Liver (tissue), 9 donors: ENCODE results near the gene GABARAPL1. TPM values are rescaled to one million over a fixed set of nuclear protein-coding genes. Genes with fewer than 3 reads are reported as not detected.

Experiments used
- DNase-seq: peaks from one replicate; pipeline ENCODE4 v3.0.0-alpha.2; 2017; ENCODE audit warnings: low spot score
- H3K27ac ChIP-seq, 2 donors: one replicate each; pipeline ENCODE4 v1.7.0; 2013; ENCODE audit warnings: inconsistent platforms in 2 of 2, low read length in 2 of 2, control low read depth in 1 of 2, low read depth in 1 of 2, mild to moderate bottlenecking in 1 of 2
- H3K27me3 ChIP-seq, 4 donors: one replicate each; pipeline versions ENCODE4 v1.6.1 to v1.7.0; 2013; ENCODE audit warnings: low read length in 3 of 4, inconsistent platforms in 1 of 4, mild to moderate bottlenecking in 1 of 4, moderate library complexity in 1 of 4; ENCODE audit not compliant: control insufficient read depth in 4 of 4, insufficient read depth in 4 of 4
- H3K36me3 ChIP-seq, 4 donors: one replicate each; pipeline versions ENCODE4 v1.6.1 to v1.7.0; 2013; ENCODE audit warnings: low read length in 3 of 4, mild to moderate bottlenecking in 3 of 4, low read depth in 1 of 4, moderate library complexity in 1 of 4; ENCODE audit not compliant: control insufficient read depth in 4 of 4, insufficient read depth in 3 of 4
- H3K4me1 ChIP-seq, 4 donors: one replicate each; pipeline versions ENCODE4 v1.6.1 to v1.7.0; 2013; ENCODE audit warnings: low read length in 3 of 4, mild to moderate bottlenecking in 3 of 4, moderate library complexity in 1 of 4; ENCODE audit not compliant: control insufficient read depth in 4 of 4, insufficient read depth in 4 of 4
- H3K4me3 ChIP-seq, 3 donors: one replicate each; pipeline versions ENCODE4 v1.6.1 to v1.7.0; 2013; ENCODE audit warnings: low read length in 3 of 3, control low read depth in 1 of 3, low read depth in 1 of 3, mild to moderate bottlenecking in 1 of 3
- H3K9ac ChIP-seq, 2 donors: one replicate each; pipeline ENCODE4 v1.7.0; 2013; ENCODE audit warnings: low read length in 2 of 2, mild to moderate bottlenecking in 2 of 2, moderate library complexity in 2 of 2, control low read depth in 1 of 2, low read depth in 1 of 2
- H3K9me3 ChIP-seq, 4 donors: one replicate each; pipeline versions ENCODE4 v1.6.1 to v1.7.0; 2013; ENCODE audit warnings: low read length in 3 of 4; ENCODE audit not compliant: control insufficient read depth in 4 of 4
- EGR1 ChIP-seq, 2 donors: IDR thresholded peaks; 2 replicates each; pipeline ENCODE4 v1.6.1; 2016 to 2018; ENCODE audit warnings: antibody characterized with exemption in 2 of 2, low read depth in 2 of 2
- FOXA1 ChIP-seq: IDR thresholded peaks from 2 replicates; pipeline ENCODE4 v1.6.1; 2016; ENCODE audit warnings: antibody characterized with exemption
- FOXA2 ChIP-seq: IDR thresholded peaks from 2 replicates; pipeline ENCODE4 v1.6.1; 2016; ENCODE audit warnings: antibody characterized with exemption
- GABPA ChIP-seq, 2 donors: IDR thresholded peaks in 1 of 2; conservative IDR thresholded peaks in 1 of 2; 2 replicates each; pipeline ENCODE4 v1.6.1; 2016; ENCODE audit warnings: antibody characterized with exemption in 2 of 2, mild to moderate bottlenecking in 1 of 2, moderate library complexity in 1 of 2
- HNF4A ChIP-seq, 2 donors: conservative IDR thresholded peaks; 2 replicates each; pipeline ENCODE4 v1.6.1; 2016; ENCODE audit warnings: antibody characterized with exemption in 2 of 2, mild to moderate bottlenecking in 2 of 2
- HNF4G ChIP-seq: IDR thresholded peaks from 2 replicates; pipeline ENCODE4 v1.6.1; 2016; ENCODE audit warnings: antibody characterized with exemption
- JUND ChIP-seq, 2 donors: IDR thresholded peaks; 2 replicates each; pipeline ENCODE4 v1.6.1; 2016; ENCODE audit warnings: antibody characterized with exemption in 2 of 2
- NR2F2 ChIP-seq: IDR thresholded peaks from 2 replicates; pipeline ENCODE4 v1.6.1; 2016; ENCODE audit warnings: antibody characterized with exemption
- RAD21 ChIP-seq, 2 donors: IDR thresholded peaks; 2 replicates each; pipeline ENCODE4 v1.6.1; 2016; ENCODE audit warnings: antibody characterized with exemption in 2 of 2, mild to moderate bottlenecking in 2 of 2
- RXRA ChIP-seq, 2 donors: IDR thresholded peaks; 2 replicates each; pipeline ENCODE4 v1.6.1; 2017 to 2018; ENCODE audit warnings: antibody characterized with exemption in 2 of 2, mild to moderate bottlenecking in 1 of 2
- SP1 ChIP-seq: IDR thresholded peaks from 2 replicates; pipeline ENCODE4 v1.6.1; 2018; ENCODE audit warnings: antibody characterized with exemption, mild to moderate bottlenecking
- TAF1 ChIP-seq: conservative IDR thresholded peaks from 2 replicates; pipeline ENCODE4 v1.6.1; 2016; ENCODE audit warnings: antibody characterized with exemption, mild to moderate bottlenecking
- YY1 ChIP-seq: IDR thresholded peaks from 2 replicates; pipeline ENCODE4 v1.6.1; 2016; ENCODE audit warnings: antibody characterized with exemption, mild to moderate bottlenecking
- WGBS: extraction: QIAGEN DNeasy Blood & Tissue Kit; methylation state at CpG from one replicate; pipeline ENCODE4 v1.1.7; 2013; 5-methylcytosine and 5-hydroxymethylcytosine counted together
- polyA plus RNA-seq, 2 donors: library from polyadenylated mRNA; stranded (reverse) in 1 of 2; unstranded in 1 of 2; fragments of 200-250 nt in 1 of 2; fragments of >200 nt in 1 of 2; fragmentation: Nextera tagmentation in 1 of 2; extraction: Ambion mirVana in 1 of 2; gene quantifications; one replicate each; pipeline versions ENCODE4 v1.2.1 to v1.2.3, GENCODE V29; 2013 to 2015
- total RNA-seq, 2 donors: library from RNA; depleted of rRNA; stranded (reverse); fragments of >200 nt; gene quantifications; one replicate each; pipeline ENCODE4 v1.2.3, GENCODE V29; 2014
- TF ChIP-seq, protein P1 (sequence below): IDR thresholded peaks from 2 replicates; pipeline ENCODE4 v1.6.1; 2016; ENCODE audit warnings: antibody characterized with exemption
- TF ChIP-seq, protein P2 (sequence below): IDR thresholded peaks from 2 replicates; pipeline ENCODE4 v1.6.1; 2016; ENCODE audit warnings: antibody characterized with exemption
- TF ChIP-seq, protein P3 (sequence below): IDR thresholded peaks from 2 replicates; pipeline ENCODE4 v1.6.1; 2016; ENCODE audit warnings: antibody characterized with exemption, mild to moderate bottlenecking
- TF ChIP-seq, protein P4 (sequence below): IDR thresholded peaks from 2 replicates; pipeline ENCODE4 v1.6.1; 2016; ENCODE audit warnings: antibody characterized with exemption
- TF ChIP-seq, protein P5 (sequence below): fragments of 150-350 bp; IDR thresholded peaks from 2 replicates; pipeline ENCODE4 v1.5.1; 2017; ENCODE audit warnings: improper control_type of control experiment, low read depth, low read length; ENCODE audit not compliant: missing input control
- donor health status: healthy.
- donor health status: healthy.
- donor health status: healthy.
- donor health status: healthy.
- donor health status: healthy.

GABARAPL1 gene
- total and polyA plus RNA-seq, 4 donors, result 18.0 to 118 (median 53.0) TPM

DNA sequence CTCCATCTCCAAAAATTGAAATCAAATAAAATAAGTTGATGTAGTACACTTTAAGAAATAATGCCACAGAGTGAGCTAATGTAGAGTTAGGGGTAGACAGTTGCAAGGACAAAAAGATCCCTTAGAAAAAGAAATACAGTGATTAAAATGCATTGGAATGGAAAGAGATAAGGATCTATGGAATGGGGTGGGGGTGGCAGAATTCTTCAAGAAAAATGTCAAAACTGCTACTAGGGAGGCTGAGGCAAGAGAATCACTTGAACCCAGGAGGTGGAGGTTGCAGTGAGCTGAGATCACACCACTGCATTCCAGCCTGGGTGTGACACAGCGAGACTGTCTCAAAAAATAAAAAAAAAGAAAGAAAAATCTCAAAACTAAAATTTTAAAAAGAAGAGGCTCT is 47.3 kb upstream of the GABARAPL1 start:
- Histone ChIP-seq H3K9ac (no peak overlapping the region), H3K9me3 (no peaks in the 10 kb centered on the region), H3K27ac (no peak overlapping the region), H3K4me1 (peaks cover 0 to 5% (median 0%) of the 10 kb centered on the region in 4 donors), H3K4me3 (no peak overlapping the region), H3K36me3 (no peaks in the 10 kb centered on the region), H3K27me3 (no peaks in the 10 kb centered on the region)
- WGBS, result 53% methylated on average over 1 of the region's 1 CpG
- no peak for DNase-seq
- TF ChIP-seq JUND (IDR thresholded peaks at IDR 0.05), result no peak
- TF ChIP-seq HNF4G, result no peak
- TF ChIP-seq, protein P1, sequence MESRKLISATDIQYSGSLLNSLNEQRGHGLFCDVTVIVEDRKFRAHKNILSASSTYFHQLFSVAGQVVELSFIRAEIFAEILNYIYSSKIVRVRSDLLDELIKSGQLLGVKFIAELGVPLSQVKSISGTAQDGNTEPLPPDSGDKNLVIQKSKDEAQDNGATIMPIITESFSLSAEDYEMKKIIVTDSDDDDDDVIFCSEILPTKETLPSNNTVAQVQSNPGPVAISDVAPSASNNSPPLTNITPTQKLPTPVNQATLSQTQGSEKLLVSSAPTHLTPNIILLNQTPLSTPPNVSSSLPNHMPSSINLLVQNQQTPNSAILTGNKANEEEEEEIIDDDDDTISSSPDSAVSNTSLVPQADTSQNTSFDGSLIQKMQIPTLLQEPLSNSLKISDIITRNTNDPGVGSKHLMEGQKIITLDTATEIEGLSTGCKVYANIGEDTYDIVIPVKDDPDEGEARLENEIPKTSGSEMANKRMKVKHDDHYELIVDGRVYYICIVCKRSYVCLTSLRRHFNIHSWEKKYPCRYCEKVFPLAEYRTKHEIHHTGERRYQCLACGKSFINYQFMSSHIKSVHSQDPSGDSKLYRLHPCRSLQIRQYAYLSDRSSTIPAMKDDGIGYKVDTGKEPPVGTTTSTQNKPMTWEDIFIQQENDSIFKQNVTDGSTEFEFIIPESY, result no peak
- TF ChIP-seq FOXA1, result no peak
- TF ChIP-seq, protein P2, sequence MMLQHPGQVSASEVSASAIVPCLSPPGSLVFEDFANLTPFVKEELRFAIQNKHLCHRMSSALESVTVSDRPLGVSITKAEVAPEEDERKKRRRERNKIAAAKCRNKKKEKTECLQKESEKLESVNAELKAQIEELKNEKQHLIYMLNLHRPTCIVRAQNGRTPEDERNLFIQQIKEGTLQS, result no peak
- TF ChIP-seq FOXA2, result no peak
- TF ChIP-seq RAD21 (IDR thresholded peaks at IDR 0.05), result no peak
- TF ChIP-seq GABPA (IDR thresholded peaks at IDR 0.05 in 1 of 2, conservative IDR thresholded peaks at IDR 0.05 in 1 of 2), result no peak
- TF ChIP-seq, protein P3, sequence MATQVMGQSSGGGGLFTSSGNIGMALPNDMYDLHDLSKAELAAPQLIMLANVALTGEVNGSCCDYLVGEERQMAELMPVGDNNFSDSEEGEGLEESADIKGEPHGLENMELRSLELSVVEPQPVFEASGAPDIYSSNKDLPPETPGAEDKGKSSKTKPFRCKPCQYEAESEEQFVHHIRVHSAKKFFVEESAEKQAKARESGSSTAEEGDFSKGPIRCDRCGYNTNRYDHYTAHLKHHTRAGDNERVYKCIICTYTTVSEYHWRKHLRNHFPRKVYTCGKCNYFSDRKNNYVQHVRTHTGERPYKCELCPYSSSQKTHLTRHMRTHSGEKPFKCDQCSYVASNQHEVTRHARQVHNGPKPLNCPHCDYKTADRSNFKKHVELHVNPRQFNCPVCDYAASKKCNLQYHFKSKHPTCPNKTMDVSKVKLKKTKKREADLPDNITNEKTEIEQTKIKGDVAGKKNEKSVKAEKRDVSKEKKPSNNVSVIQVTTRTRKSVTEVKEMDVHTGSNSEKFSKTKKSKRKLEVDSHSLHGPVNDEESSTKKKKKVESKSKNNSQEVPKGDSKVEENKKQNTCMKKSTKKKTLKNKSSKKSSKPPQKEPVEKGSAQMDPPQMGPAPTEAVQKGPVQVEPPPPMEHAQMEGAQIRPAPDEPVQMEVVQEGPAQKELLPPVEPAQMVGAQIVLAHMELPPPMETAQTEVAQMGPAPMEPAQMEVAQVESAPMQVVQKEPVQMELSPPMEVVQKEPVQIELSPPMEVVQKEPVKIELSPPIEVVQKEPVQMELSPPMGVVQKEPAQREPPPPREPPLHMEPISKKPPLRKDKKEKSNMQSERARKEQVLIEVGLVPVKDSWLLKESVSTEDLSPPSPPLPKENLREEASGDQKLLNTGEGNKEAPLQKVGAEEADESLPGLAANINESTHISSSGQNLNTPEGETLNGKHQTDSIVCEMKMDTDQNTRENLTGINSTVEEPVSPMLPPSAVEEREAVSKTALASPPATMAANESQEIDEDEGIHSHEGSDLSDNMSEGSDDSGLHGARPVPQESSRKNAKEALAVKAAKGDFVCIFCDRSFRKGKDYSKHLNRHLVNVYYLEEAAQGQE, result no peak
- TF ChIP-seq NR2F2, result no peak
- no peak for TF ChIP-seq YY1
- no peak for TF ChIP-seq TAF1
- TF ChIP-seq, protein P4, sequence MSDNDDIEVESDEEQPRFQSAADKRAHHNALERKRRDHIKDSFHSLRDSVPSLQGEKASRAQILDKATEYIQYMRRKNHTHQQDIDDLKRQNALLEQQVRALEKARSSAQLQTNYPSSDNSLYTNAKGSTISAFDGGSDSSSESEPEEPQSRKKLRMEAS, result no peak
- TF ChIP-seq EGR1 (IDR thresholded peaks at IDR 0.05; ENCODE audit: low read depth in 2 of 2), result no peak
- no peak for TF ChIP-seq RXRA (IDR thresholded peaks at IDR 0.05)
- TF ChIP-seq, protein P5, sequence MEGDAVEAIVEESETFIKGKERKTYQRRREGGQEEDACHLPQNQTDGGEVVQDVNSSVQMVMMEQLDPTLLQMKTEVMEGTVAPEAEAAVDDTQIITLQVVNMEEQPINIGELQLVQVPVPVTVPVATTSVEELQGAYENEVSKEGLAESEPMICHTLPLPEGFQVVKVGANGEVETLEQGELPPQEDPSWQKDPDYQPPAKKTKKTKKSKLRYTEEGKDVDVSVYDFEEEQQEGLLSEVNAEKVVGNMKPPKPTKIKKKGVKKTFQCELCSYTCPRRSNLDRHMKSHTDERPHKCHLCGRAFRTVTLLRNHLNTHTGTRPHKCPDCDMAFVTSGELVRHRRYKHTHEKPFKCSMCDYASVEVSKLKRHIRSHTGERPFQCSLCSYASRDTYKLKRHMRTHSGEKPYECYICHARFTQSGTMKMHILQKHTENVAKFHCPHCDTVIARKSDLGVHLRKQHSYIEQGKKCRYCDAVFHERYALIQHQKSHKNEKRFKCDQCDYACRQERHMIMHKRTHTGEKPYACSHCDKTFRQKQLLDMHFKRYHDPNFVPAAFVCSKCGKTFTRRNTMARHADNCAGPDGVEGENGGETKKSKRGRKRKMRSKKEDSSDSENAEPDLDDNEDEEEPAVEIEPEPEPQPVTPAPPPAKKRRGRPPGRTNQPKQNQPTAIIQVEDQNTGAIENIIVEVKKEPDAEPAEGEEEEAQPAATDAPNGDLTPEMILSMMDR, result no peak
- TF ChIP-seq SP1, result no peak
- TF ChIP-seq HNF4A (conservative IDR thresholded peaks at IDR 0.05), result no peak
